Measurements from ENCODE around the gene SLC2A5. TPM values are rescaled to one million over a fixed set of nuclear protein-coding genes. Genes with fewer than 3 reads are reported as not detected.

SLC2A5 gene
- total and polyA plus RNA-seq, 9 of the 15 experiments (the other 6 are each of a cell fraction or from before 2014, with no cell fraction given) = 0.08 TPM; not detected in 8

DNA sequence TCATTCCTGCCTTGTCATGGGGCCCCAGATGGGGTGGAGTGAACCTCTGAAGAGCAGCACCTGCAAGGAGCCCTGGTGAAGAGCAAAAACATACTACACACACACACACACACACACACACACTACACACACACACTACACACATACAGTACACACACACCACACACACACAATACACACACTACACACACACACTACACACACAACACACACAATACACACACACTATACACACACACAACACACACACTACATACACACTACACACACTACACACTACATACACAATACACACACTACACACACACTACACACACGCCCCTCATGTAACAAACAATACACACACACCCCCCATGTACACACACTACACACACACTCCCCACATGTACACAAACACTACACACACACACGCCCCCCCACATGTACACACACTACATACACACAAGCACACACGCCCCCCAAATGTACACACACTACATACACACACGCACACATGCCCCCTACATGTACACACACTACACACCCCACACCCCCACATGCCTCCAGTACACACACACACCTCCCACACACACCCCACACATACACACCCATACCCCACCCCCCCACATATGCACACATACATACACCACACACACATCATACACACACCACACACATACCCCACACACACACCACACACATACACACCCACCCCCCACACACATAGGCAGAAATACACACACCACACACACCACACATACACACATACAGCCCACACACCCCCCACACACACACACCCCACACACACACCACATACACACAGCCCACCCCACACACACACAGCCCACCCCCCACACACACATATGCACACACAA is 9.3 kb downstream of the SLC2A5 start (continued):
- TF ChIP-seq, protein P1, sequence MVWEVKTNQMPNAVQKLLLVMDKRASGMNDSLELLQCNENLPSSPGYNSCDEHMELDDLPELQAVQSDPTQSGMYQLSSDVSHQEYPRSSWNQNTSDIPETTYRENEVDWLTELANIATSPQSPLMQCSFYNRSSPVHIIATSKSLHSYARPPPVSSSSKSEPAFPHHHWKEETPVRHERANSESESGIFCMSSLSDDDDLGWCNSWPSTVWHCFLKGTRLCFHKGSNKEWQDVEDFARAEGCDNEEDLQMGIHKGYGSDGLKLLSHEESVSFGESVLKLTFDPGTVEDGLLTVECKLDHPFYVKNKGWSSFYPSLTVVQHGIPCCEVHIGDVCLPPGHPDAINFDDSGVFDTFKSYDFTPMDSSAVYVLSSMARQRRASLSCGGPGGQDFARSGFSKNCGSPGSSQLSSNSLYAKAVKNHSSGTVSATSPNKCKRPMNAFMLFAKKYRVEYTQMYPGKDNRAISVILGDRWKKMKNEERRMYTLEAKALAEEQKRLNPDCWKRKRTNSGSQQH (CRISPR knock-in tag; IDR thresholded peaks at IDR 0.05) = peak; percentile 87
- TF ChIP-seq, protein P2, sequence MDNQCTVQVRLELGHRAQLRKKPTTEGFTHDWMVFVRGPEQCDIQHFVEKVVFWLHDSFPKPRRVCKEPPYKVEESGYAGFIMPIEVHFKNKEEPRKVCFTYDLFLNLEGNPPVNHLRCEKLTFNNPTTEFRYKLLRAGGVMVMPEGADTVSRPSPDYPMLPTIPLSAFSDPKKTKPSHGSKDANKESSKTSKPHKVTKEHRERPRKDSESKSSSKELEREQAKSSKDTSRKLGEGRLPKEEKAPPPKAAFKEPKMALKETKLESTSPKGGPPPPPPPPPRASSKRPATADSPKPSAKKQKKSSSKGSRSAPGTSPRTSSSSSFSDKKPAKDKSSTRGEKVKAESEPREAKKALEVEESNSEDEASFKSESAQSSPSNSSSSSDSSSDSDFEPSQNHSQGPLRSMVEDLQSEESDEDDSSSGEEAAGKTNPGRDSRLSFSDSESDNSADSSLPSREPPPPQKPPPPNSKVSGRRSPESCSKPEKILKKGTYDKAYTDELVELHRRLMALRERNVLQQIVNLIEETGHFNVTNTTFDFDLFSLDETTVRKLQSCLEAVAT (IDR thresholded peaks at IDR 0.05) = peak in 1 of 2 experiments; percentile 41; a peak in 1 of 4 replicates
- TF ChIP-seq LARP7 (IDR thresholded peaks at IDR 0.05) = 0 out of 2 replicates have a peak, but pooled peaks have one; percentile 50
- TF ChIP-seq, protein P3, sequence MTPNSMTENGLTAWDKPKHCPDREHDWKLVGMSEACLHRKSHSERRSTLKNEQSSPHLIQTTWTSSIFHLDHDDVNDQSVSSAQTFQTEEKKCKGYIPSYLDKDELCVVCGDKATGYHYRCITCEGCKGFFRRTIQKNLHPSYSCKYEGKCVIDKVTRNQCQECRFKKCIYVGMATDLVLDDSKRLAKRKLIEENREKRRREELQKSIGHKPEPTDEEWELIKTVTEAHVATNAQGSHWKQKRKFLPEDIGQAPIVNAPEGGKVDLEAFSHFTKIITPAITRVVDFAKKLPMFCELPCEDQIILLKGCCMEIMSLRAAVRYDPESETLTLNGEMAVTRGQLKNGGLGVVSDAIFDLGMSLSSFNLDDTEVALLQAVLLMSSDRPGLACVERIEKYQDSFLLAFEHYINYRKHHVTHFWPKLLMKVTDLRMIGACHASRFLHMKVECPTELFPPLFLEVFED (CRISPR knock-in tag; conservative IDR thresholded peaks at IDR 0.05) = peak; percentile 84
- TF ChIP-seq HEY1 (CRISPR knock-in tag; IDR thresholded peaks at IDR 0.05; ENCODE audit: borderline replicate concordance) = no peak
- TF ChIP-seq ZNF740 (CRISPR knock-in tag; IDR thresholded peaks at IDR 0.05) = peak; percentile 74; the same call in 1 of the 2 replicates
- TF ChIP-seq ZNF740 (tag; IDR thresholded peaks at IDR 0.05) = no peak
- TF ChIP-seq ILK (tag; IDR thresholded peaks at IDR 0.05; ENCODE audit: borderline replicate concordance, low read depth) = no peak
- no peak for TF ChIP-seq ZNF668 (CRISPR knock-in tag; IDR thresholded peaks at IDR 0.05)
- peak in 1 of 2 experiments; percentile 17; a peak in 2 of 4 replicates for TF ChIP-seq TRIM24 (IDR thresholded peaks at IDR 0.05)
- TF ChIP-seq RHOXF2B (CRISPR knock-in tag; conservative IDR thresholded peaks at IDR 0.05) = no peak
